Adrenal gland (tissue), 12 donors: ENCODE data around the gene TCF12. TPM values are rescaled to one million over a fixed set of nuclear protein-coding genes. Genes with fewer than 3 reads are reported as not detected.

ENCODE experiments used
- DNase-seq, 7 donors: peaks; one replicate each; pipeline ENCODE4 v3.0.0-alpha.2; 2019 to 2020
- H3K27ac ChIP-seq, 5 donors: fragments of 200-600 bp; sonication (generic) in 4 of 5; 1 replicate in 3 of 5; 2 replicates in 2 of 5; pipeline versions ENCODE4 v1.5.1 to v1.8.0; 2016 to 2020; ENCODE audit warnings: mild to moderate bottlenecking in 1 of 5
- H3K27me3 ChIP-seq: fragments of 200-600 bp; 2 replicates; pipeline ENCODE4 v1.8.0; 2021
- H3K36me3 ChIP-seq, 2 donors: fragments of 200-600 bp; replicated peaks in 1 of 2; 1 replicate in 1 of 2; 2 replicates in 1 of 2; pipeline versions ENCODE4 v1.5.1 to v1.8.0; 2018 to 2022
- H3K4me1 ChIP-seq, 2 donors: fragments of 200-600 bp; replicated peaks in 1 of 2; 1 replicate in 1 of 2; 2 replicates in 1 of 2; pipeline versions ENCODE4 v1.5.1 to v1.8.0; 2018 to 2021
- H3K4me3 ChIP-seq, 4 donors: fragments of 200-600 bp; sonication (generic) in 3 of 4; one replicate each; pipeline ENCODE4 v1.5.1; 2016 to 2018
- H3K9me3 ChIP-seq, 3 donors: fragments of 200-600 bp; sonication (generic) in 1 of 3; replicated peaks in 1 of 3; 1 replicate in 2 of 3; 2 replicates in 1 of 3; pipeline versions ENCODE4 v1.5.1 to v1.8.0; 2016 to 2021
- POLR2A ChIP-seq, 2 donors: fragments of 450-650 bp; IDR thresholded peaks; one replicate each; pipeline ENCODE4 v1.6.1; 2017; ENCODE audit warnings: antibody characterized with exemption in 2 of 2, mild to moderate bottlenecking in 2 of 2, moderate library complexity in 1 of 2
- WGBS, 4 donors: extraction: QIAGEN DNeasy Blood & Tissue Kit in 2 of 4; methylation state at CpG; one replicate each; pipeline versions ENCODE4 v1.1.5 to v1.1.7; 2013 to 2017; 5-methylcytosine and 5-hydroxymethylcytosine counted together
- intact Hi-C, 2 donors: fragments of 100-400 bp; cut with DNase I; formaldehyde crosslinking; loops; one replicate each; pipeline versions ENCODE4 v1.14.1 to v1.15.0; 2022 to 2023
- polyA plus RNA-seq, 3 donors: library from polyadenylated mRNA; stranded (reverse); fragments of 200-250 nt in 2 of 3; fragments of 350-450 nt in 1 of 3; fragmentation: Illumina TruSeq in 1 of 3; extraction: RNeasy Lipid Tissue Mini Kit (QIAGEN cat#74804) in 1 of 3; gene quantifications; one replicate each; pipeline ENCODE4 v1.2.3, GENCODE V29; 2013 to 2014
- total RNA-seq, 9 donors: library from RNA; depleted of rRNA in 4 of 9; stranded (reverse); fragments of >200 nt in 4 of 9; fragments of 120-200 nt in 1 of 9; fragmentation: NEBNext Ultra II Directional in 1 of 9; extraction: Animal tissue kit (Norgen Biotek cat#: 25700) in 1 of 9; gene quantifications; one replicate each; pipeline versions ENCODE4 v1.1.0 to v1.2.4, GENCODE V29; 2013 to 2023
- TF ChIP-seq, protein P1 (sequence below), 6 experiments: fragments of 450-650 bp in 4 of 6; fragments of 200-600 bp in 2 of 6; sonication (generic) in 1 of 6; IDR thresholded peaks; 1 replicate in 5 of 6; 2 replicates in 1 of 6; pipeline versions ENCODE4 v1.5.1 to v1.8.0; 2016 to 2021; ENCODE audit warnings: antibody characterized with exemption in 6 of 6, mild to moderate bottlenecking in 2 of 6, moderate library complexity in 1 of 6
- donor health status: healthy with polysubstance abuse.
- donor health status: Bipolar disorder and iron deficiency.
- donor health status: DM: yes; HTN: yes; CAD: no.
- donor health status: DM: no; HTN: no; CAD: no.
- donor health status: DM: no; HTN: no; CAD: no.
- donor health status: DM: yes; HTN: yes; CAD: no.

Gene TCF12
- total and polyA plus RNA-seq, 12 donors, result 7.6 to 121 (median 75.6) TPM

DNA sequence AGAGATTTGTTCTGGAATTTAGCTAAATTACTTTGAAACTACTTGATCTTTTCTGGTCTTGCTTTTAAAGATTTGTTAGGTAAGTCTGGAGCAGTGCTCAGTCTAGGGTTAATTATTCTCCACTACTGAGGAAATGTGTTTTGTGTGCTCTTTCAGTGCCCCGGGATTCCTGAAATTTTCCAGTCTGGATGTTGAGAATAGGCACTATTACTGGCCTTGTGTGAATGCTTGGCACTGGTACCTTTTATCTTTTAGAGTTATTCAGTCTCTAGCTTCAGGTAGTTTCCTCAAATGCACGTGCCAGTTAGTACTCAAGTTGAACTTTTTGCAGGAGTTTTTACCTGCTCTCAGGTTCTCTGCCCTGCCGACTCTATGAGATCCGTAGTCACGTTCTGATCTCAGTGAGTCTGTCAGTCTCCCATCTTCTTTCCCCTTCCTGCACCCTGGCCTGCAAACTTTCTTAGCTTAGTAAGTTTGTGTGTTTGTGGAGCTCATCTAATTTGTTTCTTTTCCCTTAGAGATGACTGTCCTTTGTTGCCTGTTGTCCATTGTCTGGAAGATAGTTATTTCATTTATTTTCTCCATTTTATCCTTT is 39.5 kb downstream of the TCF12 start:
- Histone ChIP-seq H3K4me1 (peaks cover 0 to 19% of the 10 kb centered on the region in 2 donors), H3K9me3 (peaks cover 0 to 11% (median 0%) of the 10 kb centered on the region in 3 donors), H3K27ac (no peak overlapping the region), H3K27me3 (no peaks in the 10 kb centered on the region), H3K36me3 (no peaks in the 10 kb centered on the region), H3K4me3 (no peak overlapping the region)
- intact Hi-C loops, result no loop called here
- TF ChIP-seq, protein P1, sequence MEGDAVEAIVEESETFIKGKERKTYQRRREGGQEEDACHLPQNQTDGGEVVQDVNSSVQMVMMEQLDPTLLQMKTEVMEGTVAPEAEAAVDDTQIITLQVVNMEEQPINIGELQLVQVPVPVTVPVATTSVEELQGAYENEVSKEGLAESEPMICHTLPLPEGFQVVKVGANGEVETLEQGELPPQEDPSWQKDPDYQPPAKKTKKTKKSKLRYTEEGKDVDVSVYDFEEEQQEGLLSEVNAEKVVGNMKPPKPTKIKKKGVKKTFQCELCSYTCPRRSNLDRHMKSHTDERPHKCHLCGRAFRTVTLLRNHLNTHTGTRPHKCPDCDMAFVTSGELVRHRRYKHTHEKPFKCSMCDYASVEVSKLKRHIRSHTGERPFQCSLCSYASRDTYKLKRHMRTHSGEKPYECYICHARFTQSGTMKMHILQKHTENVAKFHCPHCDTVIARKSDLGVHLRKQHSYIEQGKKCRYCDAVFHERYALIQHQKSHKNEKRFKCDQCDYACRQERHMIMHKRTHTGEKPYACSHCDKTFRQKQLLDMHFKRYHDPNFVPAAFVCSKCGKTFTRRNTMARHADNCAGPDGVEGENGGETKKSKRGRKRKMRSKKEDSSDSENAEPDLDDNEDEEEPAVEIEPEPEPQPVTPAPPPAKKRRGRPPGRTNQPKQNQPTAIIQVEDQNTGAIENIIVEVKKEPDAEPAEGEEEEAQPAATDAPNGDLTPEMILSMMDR (IDR thresholded peaks at IDR 0.05), result no peak
- TF ChIP-seq POLR2A (IDR thresholded peaks at IDR 0.05), result no peak
- no peak for DNase-seq
- WGBS, 4 donors, result 78 to 85% (median 80%) methylated on average over 5 of the region's 5 CpGs

DNA sequence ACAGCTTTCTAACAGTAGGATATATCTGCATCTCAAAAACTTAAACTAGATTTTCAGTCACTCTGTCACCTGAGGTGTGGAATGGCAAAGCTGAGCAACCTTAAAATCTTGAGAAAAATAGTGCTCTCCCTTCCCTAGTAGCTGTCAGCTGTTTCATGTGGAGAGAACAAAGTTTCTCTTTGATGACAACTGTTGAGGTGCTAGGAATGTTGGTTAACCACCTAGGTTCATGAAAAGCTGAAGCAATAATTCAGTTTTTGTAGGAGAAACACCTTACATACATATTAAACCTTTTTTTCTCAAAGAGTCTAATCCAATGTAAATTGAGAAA is 40.8 kb downstream of the TCF12 start:
- no peaks in the 10 kb centered on the region for H3K36me3 ChIP-seq
- TF ChIP-seq, protein P1 (IDR thresholded peaks at IDR 0.05), result no peak
- TF ChIP-seq POLR2A (IDR thresholded peaks at IDR 0.05), result no peak
- no peak overlapping the region for H3K4me3 ChIP-seq
- H3K9me3 ChIP-seq, result peaks cover 0 to 11% (median 0%) of the 10 kb centered on the region in 3 donors
- intact Hi-C loops, result no loop called here
- DNase-seq, result no peak
- H3K27me3 ChIP-seq, result no peaks in the 10 kb centered on the region
- no peak overlapping the region for H3K27ac ChIP-seq
- H3K4me1 ChIP-seq, result peaks cover 8 to 26% of the 10 kb centered on the region in 2 donors

DNA sequence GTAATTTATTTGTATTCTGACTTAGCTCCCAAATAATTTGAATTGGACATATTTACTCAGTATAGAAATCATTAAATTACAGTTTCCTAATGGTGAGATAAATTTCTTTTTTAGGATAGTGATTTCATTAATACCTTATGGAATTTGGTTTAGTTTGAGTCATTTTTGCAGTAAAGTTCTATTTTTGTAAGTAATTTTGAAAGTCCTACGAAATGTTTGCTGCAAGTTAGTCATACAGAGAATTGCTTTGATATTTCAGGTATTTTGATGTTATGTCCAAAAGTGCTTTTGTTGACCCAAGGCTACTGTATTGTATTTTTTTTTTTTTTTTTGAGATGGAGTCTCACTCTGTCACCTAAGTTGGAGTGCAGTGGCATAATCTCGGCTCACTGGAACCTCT is 41.7 kb downstream of the TCF12 start:
- Histone ChIP-seq H3K27me3 (no peaks in the 10 kb centered on the region), H3K4me1 (peaks cover 11 to 35% of the 10 kb centered on the region in 2 donors), H3K4me3 (no peak overlapping the region), H3K9me3 (peaks cover 0 to 11% (median 0%) of the 10 kb centered on the region in 3 donors), H3K36me3 (no peaks in the 10 kb centered on the region), H3K27ac (no peak overlapping the region)
- no peak for TF ChIP-seq POLR2A (IDR thresholded peaks at IDR 0.05)
- TF ChIP-seq, protein P1 (IDR thresholded peaks at IDR 0.05), result no peak
- intact Hi-C loops, result no loop called here
- DNase-seq, result no peak
- 65 to 77% (median 73%) methylated on average over 2 of the region's 2 CpGs for WGBS, 4 donors

DNA sequence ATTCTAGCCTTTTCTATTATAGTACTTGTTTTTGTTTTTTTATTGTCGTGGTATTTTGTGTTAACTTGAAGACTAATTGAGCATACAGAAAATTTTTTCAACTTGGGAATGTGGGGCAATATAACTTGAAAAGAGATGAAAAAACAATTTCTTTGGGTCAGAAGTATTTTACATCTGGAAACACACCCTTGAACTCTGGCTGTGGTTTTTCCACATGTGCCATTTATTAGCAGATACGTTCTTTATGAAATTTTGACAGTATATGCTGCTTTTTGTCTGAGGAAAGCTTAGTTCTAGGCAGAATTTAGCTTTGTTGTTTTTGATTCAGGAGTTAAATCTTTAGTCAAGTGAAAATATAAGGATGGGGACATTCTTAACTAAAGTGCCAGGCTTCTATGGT is 44.7 kb downstream of the TCF12 start:
- no peak for TF ChIP-seq POLR2A (IDR thresholded peaks at IDR 0.05)
- TF ChIP-seq, protein P1 (IDR thresholded peaks at IDR 0.05), result no peak
- DNase-seq, result no peak
- intact Hi-C loops, result no loop called here
- H3K36me3 ChIP-seq, result no peaks in the 10 kb centered on the region
- H3K27ac ChIP-seq, result no peak overlapping the region
- no peak overlapping the region for H3K4me3 ChIP-seq
- H3K27me3 ChIP-seq, result no peaks in the 10 kb centered on the region
- WGBS, 4 donors, result 77 to 87% (median 82%) methylated on average over 2 of the region's 2 CpGs
- H3K4me1 ChIP-seq, result peaks cover 11 to 53% of the 10 kb centered on the region in 2 donors
- no peaks in the 10 kb centered on the region for H3K9me3 ChIP-seq
